ENCODE data around the gene EDEM3.

The EDEM3 gene

GRCh38 chr1:184641894-184642293 lies 112.8 kb downstream of the EDEM3 start:
- no peak overlapping the region for H3K27ac ChIP-seq
- no peak for TF ChIP-seq ZFX (IDR thresholded peaks at IDR 0.05; ENCODE audit: borderline replicate concordance)
- TF ChIP-seq CTCF (IDR thresholded peaks at IDR 0.05), result no peak

- TF ChIP-seq ZFX (IDR thresholded peaks at IDR 0.05; ENCODE audit: borderline replicate concordance), result no peak
- no peak for TF ChIP-seq CTCF (IDR thresholded peaks at IDR 0.05)
- H3K27ac ChIP-seq, result no peak overlapping the region
These were observed 114.2 kb downstream of the EDEM3 start for GRCh38 chr1:184640505-184640904.
